HepG2 (cell line): ENCODE measurements around the gene EDNRA. TPM values are rescaled to one million over a fixed set of nuclear protein-coding genes. Genes with fewer than 3 reads are reported as not detected.

Experiments
- ATAC-seq: fragments of 200-7000 bp; cut with Tn5 transposase; 3 replicates; pipeline ENCODE4 v1.9.1; 2020; ENCODE audit warnings: mild to moderate bottlenecking, moderate library complexity
- BruUV-seq: library from RNA; stranded (reverse); fragments of 400-500 nt; replicated peaks from 2 replicates; lab custom pipeline; 2021; lab: Mats Ljungman, UMichigan
- CTCF ChIA-PET: fragments of 300-600 bp; formaldehyde crosslinking; extraction: SDS; loops from one replicate; lab custom pipeline; 2021; ENCODE audit warnings: low total read pairs, inconsistent platforms, low intra/inter-chr PET ratio; lab: Yijun Ruan, JAX
- POLR2A ChIA-PET: fragments of 350-600 bp; sonication (Branson Sonifier 250); formaldehyde crosslinking; loops from one replicate; lab custom pipeline; 2020; ENCODE audit warnings: antibody characterized with exemption, inconsistent platforms; lab: Yijun Ruan, JAX
- DNase-seq: peaks from one replicate; pipeline ENCODE4 v3.0.0-alpha.2; 2015; ENCODE audit warnings: low spot score
- FAIRE-seq: peaks from 3 replicates; lab custom pipeline; 2011; peaks lifted over from hg19 to GRCh38; lab: Jason Lieb, UNC
- H2AFZ ChIP-seq: one replicate; pipeline ENCODE4 v1.6.1; 2011; ENCODE audit warnings: low read length, inconsistent platforms
- H3K27ac ChIP-seq: fragments of 300-600 bp; 3 replicates; pipeline ENCODE4 v1.8.0; 2011; ENCODE audit warnings: mixed run types, mild to moderate bottlenecking, mixed read lengths, low read length, inconsistent platforms; ENCODE audit not compliant: insufficient read depth; ENCODE audit errors: extremely low read length
- H3K27me3 ChIP-seq, 2 experiments: fragments of 200-600 bp in 1 of 2; 2 replicates in 1 of 2; 3 replicates in 1 of 2; pipeline versions ENCODE4 v1.6.0 to v1.8.0; 2011; ENCODE audit warnings: low read length in 2 of 2, mild to moderate bottlenecking in 2 of 2, moderate library complexity in 2 of 2, inconsistent platforms in 1 of 2; ENCODE audit not compliant: insufficient read depth in 2 of 2, control insufficient read depth in 1 of 2
- H3K36me3 ChIP-seq, 2 experiments: fragments of 200-600 bp in 1 of 2; replicated peaks in 1 of 2; 2 replicates in 1 of 2; 3 replicates in 1 of 2; pipeline versions ENCODE4 v1.5.1 to v1.8.0; 2011; ENCODE audit warnings: low read length in 2 of 2, inconsistent platforms in 1 of 2; ENCODE audit not compliant: insufficient read depth in 2 of 2, control insufficient read depth in 1 of 2
- H3K4me1 ChIP-seq: 2 replicates; pipeline ENCODE4 v1.5.1; 2012; ENCODE audit warnings: low read length, inconsistent platforms; ENCODE audit not compliant: insufficient read depth
- H3K4me2 ChIP-seq: 2 replicates; pipeline ENCODE4 v1.6.0; 2011; ENCODE audit warnings: low read depth, low read length, inconsistent platforms
- H3K4me3 ChIP-seq, 3 experiments: fragments of 200-600 bp in 1 of 3; sonication (generic), shearing (Covaris generic) in 1 of 3; replicated peaks in 1 of 3; 2 replicates each; pipeline ENCODE4 v1.5.1; 2011 to 2016; ENCODE audit warnings: low read length in 3 of 3, inconsistent platforms in 2 of 3, low read depth in 2 of 3, mild to moderate bottlenecking in 2 of 3, control low read depth in 1 of 3, mixed read lengths in 1 of 3; ENCODE audit not compliant: insufficient read depth in 1 of 3
- H3K79me2 ChIP-seq: one replicate; pipeline ENCODE4 v1.6.1; 2011; ENCODE audit warnings: low read length, inconsistent platforms; ENCODE audit not compliant: insufficient read depth
- H3K9ac ChIP-seq: 2 replicates; pipeline ENCODE4 v1.6.0; 2011; ENCODE audit warnings: mild to moderate bottlenecking, low read depth, low read length, inconsistent platforms; ENCODE audit not compliant: insufficient read depth
- H3K9me3 ChIP-seq: 2 replicates; pipeline ENCODE4 v1.5.1; 2012; ENCODE audit warnings: mild to moderate bottlenecking, low read length
- H4K20me1 ChIP-seq: 2 replicates; pipeline ENCODE4 v1.6.0; 2011; ENCODE audit warnings: inconsistent platforms, mild to moderate bottlenecking, low read length, moderate library complexity; ENCODE audit not compliant: insufficient read depth
- ADNP ChIP-seq: sonication (generic); formaldehyde crosslinking; IDR thresholded peaks from 2 replicates; pipeline ENCODE4 v1.4.0; 2020; ENCODE audit warnings: missing genetic modification reagents
- ATF4 ChIP-seq, 2 experiments: fragments of 450-650 bp in 1 of 2; sonication (generic) in 1 of 2; formaldehyde crosslinking; IDR thresholded peaks; 2 replicates each; pipeline versions ENCODE4 v1.5.0 to v1.8.0; 2020 to 2022; ENCODE audit warnings: mild to moderate bottlenecking in 1 of 2, missing genetic modification reagents in 1 of 2
- MEIS1 ChIP-seq: sonication (generic); formaldehyde crosslinking; IDR thresholded peaks from 2 replicates; pipeline ENCODE4 v1.9.0; 2021; ENCODE audit warnings: mild to moderate bottlenecking, missing genetic modification reagents, moderate library complexity, borderline replicate concordance
- ONECUT2 ChIP-seq: sonication (generic); formaldehyde crosslinking; IDR thresholded peaks from 2 replicates; pipeline ENCODE4 v1.4.0; 2020; ENCODE audit warnings: missing genetic modification reagents
- XBP1 ChIP-seq: sonication (generic); formaldehyde crosslinking; IDR thresholded peaks from 2 replicates; pipeline ENCODE4 v1.5.0; 2020; ENCODE audit warnings: missing genetic modification reagents
- WGBS: methylation state at CpG from one replicate; pipeline ENCODE4 v1.1.6; 2017; ENCODE audit warnings: low lambda C conversion rate; 5-methylcytosine and 5-hydroxymethylcytosine counted together
- in situ Hi-C: cut with HindIII; loops from 2 replicates; pipeline ENCODE4 v1.10.0; 2017; ENCODE audit warnings: low pct_unique_long_range_greater_than_20kb; ENCODE audit not compliant: extremely low pct_ligation_motif_present
- intact Hi-C: fragments of 100-400 bp; cut with micrococcal nuclease; formaldehyde crosslinking; loops from one replicate; pipeline ENCODE4 v1.10.0; 2022; ENCODE audit not compliant: unreplicated experiment
- polyA plus RNA-seq, 8 experiments: library from polyadenylated mRNA; depleted of rRNA in 3 of 8; stranded (reverse) in 7 of 8; unstranded in 1 of 8; fragments of >200 nt; fragmentation: Illumina TruSeq in 4 of 8; extraction: Trizol in 4 of 8; gene quantifications; 2 replicates each; pipeline versions ENCODE4 v1.2.1 to v1.2.3, GENCODE V29; 2011 to 2016; ENCODE audit warnings: low read depth in 4 of 8, missing spikeins in 1 of 8, mixed read lengths in 1 of 8; ENCODE audit not compliant: insufficient read depth in 1 of 8
- total RNA-seq, 5 experiments: library from RNA; depleted of rRNA; stranded (reverse); fragments of >200 nt; fragmentation: Illumina TruSeq; extraction: Trizol; gene quantifications; 2 replicates each; pipeline ENCODE4 v1.2.3, GENCODE V29; 2016; ENCODE audit warnings: low read depth in 1 of 5

Gene EDNRA
- total and polyA plus RNA-seq, 2 of the 13 experiments (the other 11 are each of a cell fraction or from before 2014, with no cell fraction given) = not detected

DNA sequence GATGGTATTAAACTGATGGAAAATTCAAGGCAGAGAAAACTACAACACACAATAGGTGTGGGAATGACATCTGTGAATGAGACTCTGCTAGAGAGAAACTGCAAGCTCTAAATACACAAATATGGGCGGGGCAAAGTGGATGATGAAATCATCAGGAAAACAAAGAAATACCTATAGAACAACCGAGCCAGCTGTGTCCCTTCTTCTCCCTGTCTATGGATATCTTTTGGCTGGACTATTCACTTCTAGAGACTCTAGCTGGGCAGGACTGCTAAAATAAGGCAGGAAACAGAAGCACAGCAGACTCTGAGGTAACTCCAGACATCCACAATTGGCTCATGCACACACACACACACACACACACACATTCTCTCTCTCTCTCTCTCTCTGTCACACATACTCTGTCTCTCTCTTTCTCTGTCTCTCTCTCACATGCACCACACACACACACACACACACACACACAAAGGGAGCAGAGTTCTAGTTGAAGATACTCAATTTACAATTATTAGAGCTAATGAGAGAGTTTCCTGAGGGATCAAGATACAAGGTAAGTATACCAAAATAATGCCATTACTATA is 27.2 kb upstream of the EDNRA start:
- ATAC-seq (no peak), DNase-seq (no peak), FAIRE-seq (no peak)
- H3K4me2 ChIP-seq = no peak overlapping the region
- intact Hi-C loops = no loop called here
- H3K4me3 ChIP-seq = no peak overlapping the region
- in situ Hi-C loops = no loop called here
- WGBS = 6% methylated on average over 2 of the region's 2 CpGs
- H3K27me3 ChIP-seq = no peaks in the 10 kb centered on the region; a peak in 1 of 5 replicates
- POLR2A ChIA-PET = no interaction called here
- no peaks in the 10 kb centered on the region for H4K20me1 ChIP-seq
- H3K36me3 ChIP-seq = no peaks in the 10 kb centered on the region
- H3K9me3 ChIP-seq = no peaks in the 10 kb centered on the region
- no peaks in the 10 kb centered on the region for H3K4me1 ChIP-seq
- CTCF ChIA-PET = no interaction called here
- no peak overlapping the region for H2AFZ ChIP-seq
- no TSS peak for BruUV-seq
- TF ChIP-seq ONECUT2 (CRISPR knock-in tag) (no peak), ATF4 (CRISPR knock-in tag; IDR thresholded peaks at IDR 0.05) (0 out of 4 replicates have a peak, but pooled peaks of 1 of the 2 experiments have one; percentile 18), XBP1 (CRISPR knock-in tag) (no peak)
- H3K9ac ChIP-seq = no peak overlapping the region
- H3K27ac ChIP-seq = no peak overlapping the region
- H3K79me2 ChIP-seq = no peaks in the 10 kb centered on the region

DNA sequence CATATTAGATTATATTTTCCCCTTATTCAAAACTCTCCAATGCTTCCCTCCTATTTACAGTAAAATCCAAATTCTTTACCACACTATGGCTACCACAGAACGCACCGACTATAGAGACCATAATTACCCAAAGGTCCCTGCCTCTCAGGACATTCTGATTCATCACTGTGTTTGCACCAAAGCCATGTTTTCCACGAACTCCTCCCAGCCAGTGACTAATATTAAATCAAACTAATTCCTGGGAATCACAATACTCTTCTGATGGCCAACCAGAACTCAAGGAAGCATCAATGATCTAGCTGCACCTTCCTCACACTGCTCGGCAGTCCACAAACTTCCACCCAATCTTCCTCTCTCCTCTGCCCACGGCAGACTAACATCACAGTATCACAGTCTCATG is 24.2 kb upstream of the EDNRA start:
- Histone ChIP-seq H3K9ac (no peak overlapping the region), H3K36me3 (no peaks in the 10 kb centered on the region), H3K4me3 (no peak overlapping the region), H3K4me1 (no peaks in the 10 kb centered on the region), H3K9me3 (no peaks in the 10 kb centered on the region), H3K27me3 (no peaks in the 10 kb centered on the region; a peak in 1 of 5 replicates), H3K27ac (no peak overlapping the region), H4K20me1 (no peaks in the 10 kb centered on the region), H3K79me2 (no peaks in the 10 kb centered on the region), H3K4me2 (no peak overlapping the region), H2AFZ (no peak overlapping the region)
- no peak for DNase-seq
- no peak for FAIRE-seq
- no peak for ATAC-seq
- BruUV-seq = no TSS peak
- intact Hi-C loops (no loop called here), in situ Hi-C loops (no loop called here)
- CTCF ChIA-PET = no interaction called here
- 1% methylated on average over 5 of the region's 5 CpGs for WGBS
- POLR2A ChIA-PET = no interaction called here
- no peak for TF ChIP-seq MEIS1 (CRISPR knock-in tag)
- TF ChIP-seq ADNP = no peak
